ENCODE results near the gene KLF13. TPM values are rescaled to one million over a fixed set of nuclear protein-coding genes. Genes with fewer than 3 reads are reported as not detected.
A peak's percentile ranks its signal among the peaks of the same experiment; 100 is the strongest.

The KLF13 gene
- total and polyA plus RNA-seq, 2 experiments from 2014 or later = 15.1 to 35.7 TPM

DNA sequence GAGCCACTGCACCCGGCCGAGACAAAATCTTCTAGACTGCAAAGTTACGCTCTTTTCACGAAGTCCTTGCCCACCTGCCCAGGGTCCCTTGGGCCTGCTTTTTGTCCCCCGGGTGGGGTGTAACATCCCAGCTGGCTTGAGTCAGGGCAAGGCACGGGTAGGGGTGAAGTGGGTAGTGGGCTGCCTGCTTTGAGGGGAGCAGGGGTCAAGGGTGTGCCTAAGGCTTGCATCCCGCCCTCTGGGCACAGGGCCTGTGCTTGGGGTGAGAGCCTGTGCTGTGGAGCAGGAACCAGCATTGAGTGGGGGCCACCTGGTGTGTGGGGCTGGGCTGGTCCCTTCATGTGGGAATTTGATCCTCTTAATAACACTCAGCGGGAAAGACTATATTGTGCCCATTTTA lies 74.6 kb downstream of the KLF13 start:
- H3K4me1 ChIP-seq (ENCODE audit: low read depth) = peaks cover 19% of the 10 kb centered on the region
- TF ChIP-seq, protein P1, sequence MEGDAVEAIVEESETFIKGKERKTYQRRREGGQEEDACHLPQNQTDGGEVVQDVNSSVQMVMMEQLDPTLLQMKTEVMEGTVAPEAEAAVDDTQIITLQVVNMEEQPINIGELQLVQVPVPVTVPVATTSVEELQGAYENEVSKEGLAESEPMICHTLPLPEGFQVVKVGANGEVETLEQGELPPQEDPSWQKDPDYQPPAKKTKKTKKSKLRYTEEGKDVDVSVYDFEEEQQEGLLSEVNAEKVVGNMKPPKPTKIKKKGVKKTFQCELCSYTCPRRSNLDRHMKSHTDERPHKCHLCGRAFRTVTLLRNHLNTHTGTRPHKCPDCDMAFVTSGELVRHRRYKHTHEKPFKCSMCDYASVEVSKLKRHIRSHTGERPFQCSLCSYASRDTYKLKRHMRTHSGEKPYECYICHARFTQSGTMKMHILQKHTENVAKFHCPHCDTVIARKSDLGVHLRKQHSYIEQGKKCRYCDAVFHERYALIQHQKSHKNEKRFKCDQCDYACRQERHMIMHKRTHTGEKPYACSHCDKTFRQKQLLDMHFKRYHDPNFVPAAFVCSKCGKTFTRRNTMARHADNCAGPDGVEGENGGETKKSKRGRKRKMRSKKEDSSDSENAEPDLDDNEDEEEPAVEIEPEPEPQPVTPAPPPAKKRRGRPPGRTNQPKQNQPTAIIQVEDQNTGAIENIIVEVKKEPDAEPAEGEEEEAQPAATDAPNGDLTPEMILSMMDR (IDR thresholded peaks at IDR 0.05; ENCODE audit: low read depth, low read length) = no peak
- no peaks in the 10 kb centered on the region for H3K27me3 ChIP-seq
- H3K36me3 ChIP-seq = no peaks in the 10 kb centered on the region
- H3K4me3 ChIP-seq = no peak overlapping the region
- no peak for DNase-seq (ENCODE audit: low read depth in 1 of 2, low spot score in 1 of 2)
- no peak overlapping the region for H3K27ac ChIP-seq
- no peaks in the 10 kb centered on the region for H3K9me3 ChIP-seq (ENCODE audit: low read depth)

DNA sequence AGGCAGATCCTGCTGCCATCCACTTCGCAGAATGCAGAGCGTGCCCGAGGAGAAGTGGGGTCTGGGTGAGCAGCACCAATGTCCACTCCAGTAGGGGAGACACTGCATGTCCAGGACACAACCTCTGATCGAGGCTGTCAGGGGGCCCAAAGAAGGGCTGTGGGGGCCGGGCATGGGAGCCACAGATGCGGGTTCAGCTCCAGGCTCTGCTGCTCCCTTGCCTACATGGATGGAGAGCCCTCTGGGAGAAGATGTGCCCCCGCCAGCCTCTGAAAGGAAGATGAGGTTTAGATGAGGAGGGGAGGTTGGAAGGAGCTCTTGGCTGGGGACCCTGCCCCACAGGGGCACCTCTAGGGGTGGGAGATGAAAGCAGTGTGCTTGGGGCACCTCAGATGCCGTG lies 75.4 kb downstream of the KLF13 start:
- Histone ChIP-seq H3K9me3 (ENCODE audit: low read depth) (no peaks in the 10 kb centered on the region), H3K4me3 (no peak overlapping the region), H3K36me3 (no peaks in the 10 kb centered on the region), H3K27me3 (no peaks in the 10 kb centered on the region), H3K27ac (no peak overlapping the region), H3K4me1 (ENCODE audit: low read depth) (peaks cover 19% of the 10 kb centered on the region)
- DNase-seq (ENCODE audit: low read depth in 1 of 2, low spot score in 1 of 2) = no peak
- TF ChIP-seq, protein P1 (IDR thresholded peaks at IDR 0.05; ENCODE audit: low read depth, low read length) = no peak

DNA sequence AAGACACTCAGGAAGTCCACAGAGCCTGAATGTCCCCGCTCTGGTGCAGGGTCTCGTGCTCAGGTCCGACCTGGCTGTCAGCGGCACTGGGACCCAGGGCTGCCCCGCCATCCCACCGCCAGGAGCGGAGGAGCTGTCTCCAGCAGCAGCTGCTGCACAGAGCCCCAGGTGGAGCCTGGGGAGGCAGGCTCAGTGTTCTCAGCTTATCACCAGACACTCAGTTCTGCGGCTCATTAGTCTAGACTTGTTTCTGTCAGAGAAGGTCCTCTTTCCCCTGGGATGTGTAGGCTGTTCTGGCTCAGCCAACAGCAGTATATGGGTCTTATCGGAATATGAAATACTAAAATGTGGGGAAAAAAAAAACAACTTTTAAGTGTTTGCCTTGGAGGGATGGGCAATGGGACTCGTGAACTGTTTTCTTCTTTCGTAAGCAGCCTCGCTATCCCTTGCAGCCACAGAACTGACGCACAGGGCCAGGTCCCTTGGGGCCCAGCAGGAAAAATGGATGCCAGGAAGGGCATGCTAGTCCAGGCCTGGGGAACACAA lies 75.9 kb downstream of the KLF13 start:
- Histone ChIP-seq H3K36me3 (no peaks in the 10 kb centered on the region), H3K27ac (no peak overlapping the region), H3K27me3 (no peaks in the 10 kb centered on the region), H3K4me1 (ENCODE audit: low read depth) (peaks cover 16% of the 10 kb centered on the region), H3K4me3 (no peak overlapping the region), H3K9me3 (ENCODE audit: low read depth) (no peaks in the 10 kb centered on the region)
- TF ChIP-seq, protein P1 (IDR thresholded peaks at IDR 0.05; ENCODE audit: low read depth, low read length) = peak; percentile 7
- DNase-seq (ENCODE audit: low read depth in 1 of 2, low spot score in 1 of 2) = peak; percentile 59 to 96

DNA sequence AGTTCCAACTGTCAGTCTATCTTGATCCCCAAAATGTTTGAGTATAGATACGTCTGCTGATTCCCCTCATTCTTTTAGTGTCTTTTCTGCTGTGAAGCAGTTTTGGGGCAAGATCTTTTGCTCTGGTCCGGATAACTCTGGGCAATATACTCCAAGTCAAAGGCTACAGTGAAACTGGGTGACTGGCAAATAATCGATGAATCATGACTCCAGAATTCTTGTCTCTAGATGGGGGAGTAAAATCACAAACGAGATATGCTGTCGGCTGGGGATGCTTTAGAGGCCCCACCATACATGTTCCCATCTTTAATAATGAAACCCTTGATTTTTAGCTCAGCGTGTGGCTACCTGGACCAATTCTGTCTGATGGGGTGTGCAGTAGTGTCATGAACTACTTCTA lies 76.5 kb downstream of the KLF13 start:
- Histone ChIP-seq H3K27me3 (no peaks in the 10 kb centered on the region), H3K4me3 (no peak overlapping the region), H3K4me1 (ENCODE audit: low read depth) (peaks cover 13% of the 10 kb centered on the region), H3K27ac (no peak overlapping the region), H3K9me3 (ENCODE audit: low read depth) (no peaks in the 10 kb centered on the region), H3K36me3 (no peaks in the 10 kb centered on the region)
- TF ChIP-seq, protein P1 (IDR thresholded peaks at IDR 0.05; ENCODE audit: low read depth, low read length) = no peak
- no peak for DNase-seq (ENCODE audit: low read depth in 1 of 2, low spot score in 1 of 2)

DNA sequence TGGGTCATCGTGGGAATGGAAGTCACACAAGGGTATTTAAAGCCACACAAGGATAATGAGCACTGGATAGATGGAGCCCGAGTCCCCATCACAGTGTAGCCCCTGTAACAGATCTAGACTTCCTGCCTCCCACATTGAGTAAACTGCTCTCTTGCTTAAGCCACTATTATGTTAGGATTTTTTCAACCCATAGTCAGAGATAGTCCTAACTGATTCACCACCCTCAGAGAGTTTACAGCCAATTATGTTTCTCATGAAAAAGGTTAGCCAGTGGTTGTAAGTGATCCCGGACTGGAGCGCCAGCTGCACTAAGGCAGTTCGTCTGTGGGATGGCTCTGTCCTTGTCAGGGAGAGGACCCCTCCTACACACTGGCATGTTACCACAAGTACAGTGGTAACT lies 77.0 kb downstream of the KLF13 start:
- DNase-seq (ENCODE audit: low read depth in 1 of 2, low spot score in 1 of 2) = peak in 1 of 2 donors; percentile 81
- TF ChIP-seq, protein P1 (IDR thresholded peaks at IDR 0.05; ENCODE audit: low read depth, low read length) = no peak
- Histone ChIP-seq H3K9me3 (ENCODE audit: low read depth) (no peaks in the 10 kb centered on the region), H3K27me3 (no peaks in the 10 kb centered on the region), H3K36me3 (no peaks in the 10 kb centered on the region), H3K4me3 (no peak overlapping the region), H3K27ac (no peak overlapping the region), H3K4me1 (ENCODE audit: low read depth) (peaks cover 10% of the 10 kb centered on the region)

All from cardiac muscle cell (in vitro differentiated cells and primary cell).